Stomach (tissue), 9 donors: ENCODE measurements around the gene EIPR1. TPM values are rescaled to one million over a fixed set of nuclear protein-coding genes. Genes with fewer than 3 reads are reported as not detected.

Source experiments
- DNase-seq, 2 donors: peaks; one replicate each; pipeline versions ENCODE4 v3.0.0 to v3.0.0-alpha.2; 2013 to 2019
- H3K27ac ChIP-seq, 5 donors: fragments of 200-600 bp in 4 of 5; sonication (generic) in 4 of 5; one replicate each; pipeline ENCODE4 v1.5.1; 2013 to 2019; ENCODE audit warnings: mild to moderate bottlenecking in 1 of 5, moderate library complexity in 1 of 5
- H3K27me3 ChIP-seq, 3 donors: fragments of 200-600 bp; sonication (generic); one replicate each; pipeline ENCODE4 v1.5.1; 2017 to 2019; ENCODE audit warnings: mixed run types in 1 of 3
- H3K36me3 ChIP-seq, 4 donors: fragments of 200-600 bp; sonication (generic); 1 replicate in 3 of 4; 2 replicates in 1 of 4; pipeline ENCODE4 v1.5.1; 2016 to 2019
- H3K4me1 ChIP-seq, 4 donors: fragments of 200-600 bp; sonication (generic); one replicate each; pipeline ENCODE4 v1.5.1; 2016 to 2019
- H3K4me3 ChIP-seq, 4 donors: fragments of 200-600 bp; sonication (generic) in 3 of 4; one replicate each; pipeline ENCODE4 v1.5.1; 2016 to 2019; ENCODE audit warnings: mild to moderate bottlenecking in 1 of 4
- H3K9me3 ChIP-seq, 4 donors: fragments of 200-600 bp; sonication (generic); one replicate each; pipeline ENCODE4 v1.5.1; 2016 to 2019
- EP300 ChIP-seq: sonication (generic); formaldehyde crosslinking; IDR thresholded peaks from one replicate; pipeline ENCODE4 v1.6.1; 2017; ENCODE audit warnings: antibody characterized with exemption
- POLR2A ChIP-seq, 4 donors: fragments of 450-650 bp; IDR thresholded peaks; one replicate each; pipeline ENCODE4 v1.6.1; 2016; ENCODE audit warnings: antibody characterized with exemption in 4 of 4, control low read depth in 2 of 4, mild to moderate bottlenecking in 1 of 4, moderate library complexity in 1 of 4
- POLR2AphosphoS5 ChIP-seq, 3 donors: sonication (generic); formaldehyde crosslinking; IDR thresholded peaks; one replicate each; pipeline ENCODE4 v1.6.1; 2016; ENCODE audit warnings: antibody characterized with exemption in 3 of 3
- WGBS, 5 donors: extraction: QIAGEN DNeasy Blood & Tissue Kit in 3 of 5; methylation state at CpG; one replicate each; pipeline versions ENCODE4 v1.1.5 to v1.1.7; 2013 to 2018; 5-methylcytosine and 5-hydroxymethylcytosine counted together
- intact Hi-C: fragments of 100-400 bp; cut with DNase I; formaldehyde crosslinking; loops from one replicate; pipeline ENCODE4 v1.15.1; 2023; ENCODE audit warnings: low total_unique reads
- polyA plus RNA-seq, 3 donors: library from polyadenylated mRNA; stranded (reverse); fragments of 200-250 nt; gene quantifications; one replicate each; pipeline ENCODE4 v1.2.3, GENCODE V29; 2013
- total RNA-seq, 5 donors: library from RNA; depleted of rRNA; stranded (reverse); fragments of >200 nt; gene quantifications; one replicate each; pipeline versions ENCODE4 v1.1.0 to v1.2.3, GENCODE V29; 2014 to 2016
- TF ChIP-seq, protein P1 (sequence below), 7 experiments: fragments of 450-650 bp in 4 of 7; fragments of 200-600 bp in 3 of 7; sonication (generic) in 3 of 7; IDR thresholded peaks; one replicate each; pipeline ENCODE4 v1.5.1; 2016 to 2019; ENCODE audit warnings: antibody characterized with exemption in 7 of 7, control low read depth in 2 of 7, mild to moderate bottlenecking in 1 of 7
- donor health status: healthy with polysubstance abuse.
- donor health status: Bipolar disorder and iron deficiency.
- donor health status: healthy.

Gene EIPR1
- total and polyA plus RNA-seq, 8 donors, result 1.2 to 39.4 (median 12.7) TPM

DNA sequence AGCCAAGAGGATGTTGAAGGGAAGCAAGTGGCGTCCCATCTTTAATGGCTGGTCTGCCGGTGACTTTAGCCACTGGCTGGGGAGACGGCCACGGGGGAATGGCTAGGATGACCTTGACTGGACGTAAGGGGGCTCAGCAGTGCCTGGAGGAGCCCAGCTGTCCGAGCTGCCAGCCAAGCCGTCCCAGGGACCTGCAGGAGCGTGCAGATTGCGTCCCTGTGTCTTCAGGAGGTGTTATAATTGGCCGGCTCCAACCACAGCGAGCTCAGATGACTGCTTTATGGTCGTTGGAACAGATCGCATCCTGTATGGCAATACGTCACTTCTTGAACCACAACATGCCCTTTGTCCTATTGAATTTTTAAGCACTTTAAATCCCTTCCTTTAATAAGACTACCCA lies 204.6 kb downstream of the EIPR1 start:
- no peaks in the 10 kb centered on the region for H3K9me3 ChIP-seq
- no peak overlapping the region for H3K27ac ChIP-seq
- peaks cover 0 to 67% (median 41%) of the 10 kb centered on the region in 4 donors for H3K36me3 ChIP-seq
- DNase-seq, result no peak
- no peaks in the 10 kb centered on the region for H3K27me3 ChIP-seq
- 86 to 94% (median 93%) methylated on average over 11 to 14 of the region's 14 CpGs for WGBS, 5 donors
- TF ChIP-seq, protein P1, sequence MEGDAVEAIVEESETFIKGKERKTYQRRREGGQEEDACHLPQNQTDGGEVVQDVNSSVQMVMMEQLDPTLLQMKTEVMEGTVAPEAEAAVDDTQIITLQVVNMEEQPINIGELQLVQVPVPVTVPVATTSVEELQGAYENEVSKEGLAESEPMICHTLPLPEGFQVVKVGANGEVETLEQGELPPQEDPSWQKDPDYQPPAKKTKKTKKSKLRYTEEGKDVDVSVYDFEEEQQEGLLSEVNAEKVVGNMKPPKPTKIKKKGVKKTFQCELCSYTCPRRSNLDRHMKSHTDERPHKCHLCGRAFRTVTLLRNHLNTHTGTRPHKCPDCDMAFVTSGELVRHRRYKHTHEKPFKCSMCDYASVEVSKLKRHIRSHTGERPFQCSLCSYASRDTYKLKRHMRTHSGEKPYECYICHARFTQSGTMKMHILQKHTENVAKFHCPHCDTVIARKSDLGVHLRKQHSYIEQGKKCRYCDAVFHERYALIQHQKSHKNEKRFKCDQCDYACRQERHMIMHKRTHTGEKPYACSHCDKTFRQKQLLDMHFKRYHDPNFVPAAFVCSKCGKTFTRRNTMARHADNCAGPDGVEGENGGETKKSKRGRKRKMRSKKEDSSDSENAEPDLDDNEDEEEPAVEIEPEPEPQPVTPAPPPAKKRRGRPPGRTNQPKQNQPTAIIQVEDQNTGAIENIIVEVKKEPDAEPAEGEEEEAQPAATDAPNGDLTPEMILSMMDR (IDR thresholded peaks at IDR 0.05), result no peak
- TF ChIP-seq POLR2A (IDR thresholded peaks at IDR 0.05) (no peak), EP300 (no peak), POLR2AphosphoS5 (IDR thresholded peaks at IDR 0.05) (no peak)
- intact Hi-C loops, result no loop called here
- H3K4me3 ChIP-seq, result no peak overlapping the region
- H3K4me1 ChIP-seq, result no peaks in the 10 kb centered on the region

DNA sequence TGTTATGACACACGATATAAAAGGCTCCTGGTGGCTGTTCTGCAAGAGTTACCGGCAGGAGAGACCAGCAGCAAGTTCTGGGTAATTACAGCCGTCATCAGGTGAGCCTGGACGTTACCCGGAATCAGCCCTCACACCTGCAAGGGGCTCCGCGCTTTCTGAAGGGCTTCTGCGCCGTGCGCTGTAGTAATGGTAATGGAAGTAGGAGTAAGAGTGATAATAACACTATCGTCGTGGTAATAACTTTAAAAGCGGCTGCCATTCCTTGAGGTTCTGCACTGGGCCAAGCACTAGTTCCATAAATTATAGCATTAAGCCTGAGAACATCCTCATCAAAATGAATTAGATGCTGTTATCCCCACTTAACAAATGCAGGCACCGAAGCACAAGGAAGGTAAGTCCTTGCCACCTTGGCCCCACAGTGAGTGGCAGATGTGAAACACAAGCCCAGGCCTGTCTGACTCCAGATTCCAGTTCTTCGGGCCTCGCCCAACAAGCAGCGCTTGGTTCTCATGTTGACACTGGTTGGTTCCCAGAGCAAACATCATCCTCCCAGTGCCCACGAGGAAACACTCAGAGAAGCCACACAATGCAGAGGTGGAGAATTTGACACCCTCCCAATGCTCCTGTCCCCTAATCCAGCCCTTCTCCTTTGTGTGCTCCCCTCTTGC lies 205.2 kb downstream of the EIPR1 start:
- 86 to 94% (median 90%) methylated on average over 15 to 18 of the region's 18 CpGs for WGBS, 5 donors
- Histone ChIP-seq H3K36me3 (peaks cover 0 to 64% (median 37%) of the 10 kb centered on the region in 4 donors), H3K4me3 (no peak overlapping the region), H3K27me3 (no peaks in the 10 kb centered on the region), H3K27ac (no peak overlapping the region), H3K4me1 (no peaks in the 10 kb centered on the region), H3K9me3 (no peaks in the 10 kb centered on the region)
- DNase-seq, result no peak
- TF ChIP-seq POLR2A (IDR thresholded peaks at IDR 0.05) (no peak), POLR2AphosphoS5 (IDR thresholded peaks at IDR 0.05) (no peak), EP300 (no peak)
- TF ChIP-seq, protein P1 (IDR thresholded peaks at IDR 0.05), result no peak
- intact Hi-C loops, result no loop called here

DNA sequence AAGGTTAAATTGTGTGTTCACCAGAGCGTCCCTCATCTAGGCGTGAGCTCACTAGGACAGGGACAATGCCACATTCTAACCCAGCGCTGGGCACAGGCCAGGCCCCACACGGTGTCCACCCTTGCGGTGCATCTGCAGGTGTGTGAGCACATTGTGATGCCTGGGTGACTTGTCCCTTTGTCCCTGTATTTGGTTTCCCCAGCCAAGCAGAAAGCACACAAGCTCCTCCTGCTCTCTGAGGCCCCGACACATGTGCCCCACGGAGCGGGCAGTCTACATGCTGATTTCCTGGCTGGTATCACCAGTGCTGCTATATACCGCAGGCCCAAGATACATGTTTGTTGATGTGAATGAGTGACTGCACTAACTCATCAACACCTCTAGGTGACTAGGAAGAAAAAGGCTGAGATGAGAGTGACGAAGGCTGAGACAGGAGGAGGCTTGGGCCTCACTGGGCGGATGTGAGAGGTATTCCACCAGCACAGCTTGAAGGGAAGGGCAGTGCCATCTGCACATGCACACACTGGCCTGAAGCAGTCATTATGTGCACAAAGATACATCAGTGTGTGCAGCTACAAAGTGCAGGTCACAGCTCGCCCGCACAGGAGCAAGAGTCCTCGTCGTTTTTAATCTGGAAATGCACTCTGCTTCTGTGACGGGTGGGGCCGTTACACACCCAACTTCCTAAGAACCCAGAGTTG lies 205.9 kb downstream of the EIPR1 start:
- DNase-seq, result no peak
- Histone ChIP-seq H3K27me3 (no peaks in the 10 kb centered on the region), H3K4me3 (no peak overlapping the region), H3K27ac (no peak overlapping the region), H3K4me1 (peaks cover 0 to 3% (median 0%) of the 10 kb centered on the region in 4 donors), H3K9me3 (no peaks in the 10 kb centered on the region), H3K36me3 (peaks cover 0 to 57% (median 30%) of the 10 kb centered on the region in 4 donors)
- TF ChIP-seq, protein P1 (IDR thresholded peaks at IDR 0.05), result no peak
- TF ChIP-seq EP300, result no peak
- intact Hi-C loops, result no loop called here
- 83 to 91% (median 87%) methylated on average over 16 to 17 of the region's 17 CpGs for WGBS, 5 donors

DNA sequence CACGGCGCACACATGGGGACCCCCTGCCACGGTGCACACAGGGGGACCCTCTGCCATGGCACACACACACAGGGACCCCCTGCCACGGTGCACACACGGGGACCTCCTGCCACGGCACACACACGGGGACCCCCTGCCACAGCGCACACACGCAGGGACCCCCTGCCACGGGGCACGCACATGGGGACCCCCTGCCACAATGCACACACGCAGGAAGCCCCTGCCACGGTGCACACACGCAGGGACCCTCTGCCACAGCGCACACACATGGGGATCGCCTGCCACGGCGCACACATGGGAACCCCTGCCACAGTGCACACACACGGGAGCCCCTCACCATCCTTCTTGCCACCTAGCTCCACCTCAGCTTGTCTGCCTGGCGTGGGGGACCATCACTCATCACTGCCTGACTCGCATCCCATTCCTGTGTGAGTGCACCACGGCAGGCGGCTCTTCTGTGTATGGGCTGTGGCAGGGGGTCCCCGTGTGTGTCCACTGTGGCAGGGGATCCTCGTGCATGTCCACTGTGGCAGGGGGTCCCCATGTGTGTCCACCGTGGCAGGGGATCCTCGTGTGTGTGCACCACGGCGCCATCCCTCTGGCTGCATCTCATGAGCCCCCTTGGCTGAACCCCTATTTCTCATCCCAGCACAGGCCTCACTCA lies 206.7 kb downstream of the EIPR1 start:
- intact Hi-C loops, result no loop called here
- TF ChIP-seq EP300 (no peak), POLR2AphosphoS5 (IDR thresholded peaks at IDR 0.05) (no peak), POLR2A (IDR thresholded peaks at IDR 0.05) (no peak)
- TF ChIP-seq, protein P1 (IDR thresholded peaks at IDR 0.05), result no peak
- Histone ChIP-seq H3K9me3 (no peaks in the 10 kb centered on the region), H3K4me1 (peaks cover 0 to 4% (median 0%) of the 10 kb centered on the region in 4 donors), H3K27me3 (no peaks in the 10 kb centered on the region), H3K36me3 (peaks cover 0 to 49% (median 24%) of the 10 kb centered on the region in 4 donors), H3K4me3 (no peak overlapping the region), H3K27ac (no peak overlapping the region)
- no peak for DNase-seq
- WGBS, 5 donors, result 88 to 95% (median 94%) methylated on average over 18 to 29 of the region's 29 CpGs
